Right lobe of liver (tissue), 4 donors: ENCODE results near the gene TECR.

Experiments
- CTCF ChIP-seq, 4 donors: fragments of 200-600 bp in 3 of 4; fragments of 450-650 bp in 1 of 4; IDR thresholded peaks; one replicate each; pipeline versions ENCODE4 v1.5.1 to v1.8.0; 2016 to 2022; ENCODE audit warnings: antibody characterized with exemption in 4 of 4, mild to moderate bottlenecking in 2 of 4
- POLR2A ChIP-seq: fragments of 450-650 bp; IDR thresholded peaks from one replicate; pipeline ENCODE4 v1.6.1; 2017; ENCODE audit warnings: antibody characterized with exemption, mild to moderate bottlenecking
- donor health status: DM: no; HTN: no; CAD: no.
- donor health status: DM: no; HTN: no; CAD: no.
- donor health status: DM: no; HTN: yes; CAD: no.

GRCh38 chr19:14512406-14512961 is 16.9 kb upstream of the TECR start:
- TF ChIP-seq CTCF (IDR thresholded peaks at IDR 0.05) (no peak), POLR2A (no peak)
